Measurements from ENCODE around the gene TFAP2E.
"Not testable (repeated sequence)": the region's sequence is repeated elsewhere in the genome, so short reads cannot be mapped to it uniquely, and the experiment has no call there.

Gene TFAP2E

DNA sequence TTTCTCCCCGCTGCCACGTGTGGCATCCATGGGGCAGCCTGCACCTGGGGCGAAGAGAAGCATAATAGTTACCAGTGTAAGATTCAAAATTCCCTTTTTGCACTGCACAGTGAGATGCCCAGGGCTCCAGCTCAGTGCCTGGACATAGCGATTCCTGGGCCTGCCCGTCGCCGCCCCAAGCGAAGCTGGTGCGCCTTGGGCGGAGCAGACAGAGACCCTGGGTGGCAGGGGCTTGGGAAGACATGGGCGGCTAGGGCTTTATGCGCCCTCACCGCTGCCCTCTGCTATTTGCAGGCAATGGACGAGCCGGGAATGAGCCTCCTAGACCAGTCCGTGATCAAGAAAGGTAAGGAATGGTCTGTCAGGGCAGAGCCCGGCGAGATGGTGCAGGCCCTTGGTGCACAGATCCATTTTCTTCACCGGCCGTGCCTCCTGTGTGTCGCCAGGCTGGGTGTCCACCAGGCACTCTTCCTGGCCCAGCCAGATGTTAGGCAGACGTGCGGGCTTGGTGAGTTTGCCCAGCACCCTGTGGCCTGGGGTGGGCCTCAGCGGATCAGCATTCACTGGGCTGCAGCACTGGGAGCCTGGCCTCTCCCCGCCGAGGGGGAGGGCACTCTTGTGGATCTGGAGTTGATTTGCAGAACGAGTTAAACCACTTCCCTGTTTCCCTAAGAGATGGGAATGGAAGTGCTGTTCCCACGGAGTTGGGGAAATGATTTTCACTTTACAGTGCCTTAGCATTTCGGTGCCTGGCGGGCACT is 1.7 kb downstream of the TFAP2E start:
- DNase-seq: no peak

DNA sequence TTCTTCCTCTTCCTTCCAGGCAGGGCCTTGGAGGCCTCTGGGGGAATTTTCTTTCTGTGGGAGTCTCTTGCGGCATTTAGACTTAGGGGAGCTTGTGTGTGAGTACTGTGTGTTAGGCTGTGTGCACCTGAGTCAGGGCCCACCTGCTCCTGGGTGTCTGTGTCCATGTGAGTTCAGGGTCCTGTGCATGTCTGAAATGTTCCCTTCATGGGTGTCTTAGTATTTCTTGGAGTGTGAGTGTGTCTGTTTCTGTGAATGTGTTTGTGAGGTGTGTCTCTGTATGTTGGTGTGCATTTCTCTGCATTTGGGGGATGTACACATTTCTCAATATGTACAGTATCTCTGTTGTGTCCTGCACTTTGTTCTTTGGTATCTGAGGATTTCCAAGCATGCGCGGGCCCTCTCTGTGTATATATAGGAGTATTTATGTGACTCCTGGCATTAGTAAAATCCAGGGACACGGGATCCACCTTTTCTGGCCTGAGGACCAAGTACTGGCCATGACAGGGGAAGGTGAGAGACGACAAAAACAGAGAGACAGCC is 2.4 kb downstream of the TFAP2E start:
- no peak for DNase-seq

DNA sequence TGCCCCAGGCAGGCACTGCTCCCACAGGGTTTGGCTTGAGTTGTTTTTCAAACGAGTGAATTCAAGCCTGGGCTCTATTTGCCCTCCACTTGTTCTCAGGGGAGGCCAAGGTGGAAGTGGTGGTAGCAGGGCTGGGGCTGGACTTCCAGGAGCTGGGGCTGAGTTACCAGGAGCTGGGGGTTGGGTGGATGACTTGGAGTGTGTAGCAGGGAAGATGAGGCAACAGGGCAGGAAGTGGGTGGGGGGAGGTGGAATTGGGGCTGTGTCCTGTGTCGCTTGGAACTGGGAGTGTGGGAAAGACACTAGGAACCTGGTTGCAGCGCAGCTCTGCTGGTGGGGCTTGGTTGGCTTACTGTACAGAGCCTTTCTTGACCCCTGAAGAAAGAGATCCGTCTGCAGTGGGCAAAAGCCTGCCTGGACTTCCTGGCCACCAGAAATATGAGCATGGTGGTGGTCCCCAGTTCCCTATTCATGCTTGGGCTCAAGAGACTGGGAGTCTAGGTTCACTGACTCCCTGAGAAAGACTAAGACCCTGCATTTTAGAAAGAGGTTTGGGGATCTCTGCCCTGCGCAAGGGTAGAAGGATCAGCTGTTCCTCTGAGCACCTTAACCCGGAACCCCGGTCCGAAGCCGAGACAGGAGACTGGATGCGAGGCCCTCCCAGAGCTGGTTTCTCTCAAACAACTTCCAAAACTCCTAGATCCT is 3.1 kb downstream of the TFAP2E start:
- no peak for DNase-seq

DNA sequence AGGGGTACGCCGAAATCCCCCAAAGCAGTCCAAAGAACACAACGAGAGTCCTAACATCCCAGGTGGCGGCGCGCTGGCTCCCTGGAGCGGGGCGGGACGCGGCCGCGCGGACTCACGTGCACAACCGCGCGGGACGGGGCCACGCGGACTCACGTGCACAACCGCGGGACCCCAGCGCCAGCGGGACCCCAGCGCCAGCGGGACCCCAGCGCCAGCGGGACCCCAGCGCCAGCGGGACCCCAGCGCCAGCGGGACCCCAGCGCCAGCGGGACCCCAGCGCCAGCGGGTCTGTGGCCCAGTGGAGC is 3.6 kb downstream of the TFAP2E start:
- DNase-seq: not testable (repeated sequence)

DNA sequence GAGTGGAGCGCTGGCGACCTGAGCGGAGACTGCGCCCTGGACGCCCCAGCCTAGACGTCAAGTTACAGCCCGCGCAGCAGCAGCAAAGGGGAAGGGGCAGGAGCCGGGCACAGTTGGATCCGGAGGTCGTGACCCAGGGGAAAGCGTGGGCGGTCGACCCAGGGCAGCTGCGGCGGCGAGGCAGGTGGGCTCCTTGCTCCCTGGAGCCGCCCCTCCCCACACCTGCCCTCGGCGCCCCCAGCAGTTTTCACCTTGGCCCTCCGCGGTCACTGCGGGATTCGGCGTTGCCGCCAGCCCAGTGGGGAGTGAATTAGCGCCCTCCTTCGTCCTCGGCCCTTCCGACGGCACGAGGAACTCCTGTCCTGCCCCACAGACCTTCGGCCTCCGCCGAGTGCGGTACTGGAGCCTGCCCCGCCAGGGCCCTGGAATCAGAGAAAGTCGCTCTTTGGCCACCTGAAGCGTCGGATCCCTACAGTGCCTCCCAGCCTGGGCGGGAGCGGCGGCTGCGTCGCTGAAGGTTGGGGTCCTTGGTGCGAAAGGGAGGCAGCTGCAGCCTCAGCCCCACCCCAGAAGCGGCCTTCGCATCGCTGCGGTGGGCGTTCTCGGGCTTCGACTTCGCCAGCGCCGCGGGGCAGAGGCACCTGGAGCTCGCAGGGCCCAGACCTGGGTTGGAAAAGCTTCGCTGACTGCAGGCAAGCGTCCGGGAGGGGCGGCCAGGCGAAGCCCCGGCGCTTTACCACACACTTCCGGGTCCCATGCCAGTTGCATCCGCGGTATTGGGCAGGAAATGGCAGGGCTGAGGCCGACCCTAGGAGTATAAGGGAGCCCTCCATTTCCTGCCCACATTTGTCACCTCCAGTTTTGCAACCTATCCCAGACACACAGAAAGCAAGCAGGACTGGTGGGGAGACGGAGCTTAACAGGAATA is 4.2 kb downstream of the TFAP2E start:
- DNase-seq: no peak

DNA sequence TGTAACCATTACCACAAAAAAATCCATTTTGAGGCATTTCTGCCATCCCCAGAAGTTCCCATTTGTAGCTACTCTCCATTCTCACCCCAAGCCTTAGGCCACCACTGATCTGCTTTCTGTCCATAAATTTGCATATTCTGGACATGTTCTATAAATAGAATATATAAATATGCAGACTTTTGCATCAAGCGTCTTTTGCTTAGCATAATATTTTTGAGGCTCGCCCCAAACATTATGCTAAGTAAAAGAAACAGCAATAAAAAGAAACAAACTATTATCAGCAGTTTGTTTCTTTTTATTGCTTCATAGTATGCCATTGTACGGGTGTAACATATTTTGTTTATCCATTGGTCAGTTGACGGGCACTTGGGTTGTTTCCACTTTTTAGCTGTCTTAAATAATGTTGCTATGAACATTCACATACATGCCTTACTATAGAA is 7.9 kb downstream of the TFAP2E start:
- no peak for DNase-seq

DNA sequence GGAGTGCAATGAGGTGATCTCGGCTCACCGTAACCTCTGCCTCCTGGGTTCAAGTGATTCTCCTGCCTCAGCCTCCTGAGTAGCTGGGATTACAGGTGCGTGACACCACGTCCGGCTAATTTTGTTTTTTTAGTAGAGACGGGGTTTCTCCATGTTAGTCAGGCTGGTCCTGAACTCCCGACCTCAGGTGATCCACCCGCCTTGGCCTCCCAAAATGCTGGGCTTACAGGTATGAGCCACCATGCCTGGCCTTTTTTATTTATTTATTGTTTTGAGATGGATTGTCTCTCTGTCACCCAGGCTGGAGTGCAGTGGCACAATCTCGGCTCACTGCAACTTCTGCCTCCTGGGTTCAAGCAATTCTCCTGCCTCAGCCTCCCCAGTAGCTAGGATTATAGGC is 8.5 kb downstream of the TFAP2E start:
- not testable (repeated sequence) for DNase-seq

DNA sequence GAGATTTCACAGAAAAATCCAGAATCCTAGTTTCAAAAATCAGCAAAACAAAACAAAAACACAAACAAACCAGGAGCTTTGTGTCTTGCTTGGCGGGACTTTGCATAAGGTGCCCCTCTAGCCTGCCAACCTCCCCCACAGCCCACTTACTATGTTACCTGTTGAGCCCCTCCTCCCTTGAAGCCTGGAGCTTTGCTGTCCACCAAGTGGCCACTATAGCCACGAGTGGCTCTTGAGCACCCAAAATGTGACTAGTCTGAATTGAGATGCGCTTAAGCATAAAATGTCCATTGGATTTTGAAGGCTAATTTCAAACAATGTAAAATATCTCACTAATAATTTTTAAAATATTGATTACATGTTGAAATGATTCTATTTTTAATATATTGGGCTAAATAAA is 12.2 kb downstream of the TFAP2E start:
- no peak for DNase-seq

DNA sequence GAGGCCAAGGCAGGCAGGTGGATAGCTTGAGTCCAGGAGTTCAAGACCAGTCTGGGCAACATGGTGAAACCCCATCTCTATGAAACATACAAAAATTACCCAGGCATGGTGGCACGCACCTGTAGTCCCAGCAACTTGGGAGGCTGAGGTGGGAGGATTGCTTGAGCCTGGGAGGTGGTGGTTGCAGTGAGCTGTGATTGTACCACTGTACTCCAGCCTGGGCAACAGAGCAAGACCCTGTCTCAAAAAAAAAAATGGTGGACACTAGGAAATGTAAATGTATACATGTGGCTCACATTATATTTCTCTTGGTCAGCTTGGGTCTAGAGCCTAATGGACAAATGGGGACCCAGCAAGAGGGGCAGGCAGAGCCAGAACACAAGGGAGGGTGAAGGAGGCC is 12.7 kb downstream of the TFAP2E start:
- not testable (repeated sequence) for DNase-seq

DNA sequence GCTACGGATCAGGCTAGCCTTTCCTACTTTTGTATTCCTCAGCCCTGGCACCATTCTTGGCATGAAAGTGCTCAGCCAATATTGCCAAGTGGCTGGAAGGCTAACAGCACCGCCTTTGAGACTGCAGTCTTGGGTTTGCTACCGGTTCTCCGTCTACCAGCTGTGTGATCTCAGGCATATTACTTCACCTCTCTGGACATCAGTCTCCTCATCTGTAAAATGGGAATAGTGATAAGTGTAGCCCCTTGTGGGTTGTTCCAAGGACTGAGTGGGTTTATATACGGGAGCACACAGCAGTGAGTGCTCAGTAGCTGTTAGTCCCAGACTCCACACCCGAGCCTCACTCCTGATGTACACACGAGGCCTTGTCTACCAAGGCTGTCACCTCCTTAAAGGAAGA is 13.7 kb downstream of the TFAP2E start:
- no peak for DNase-seq

DNA sequence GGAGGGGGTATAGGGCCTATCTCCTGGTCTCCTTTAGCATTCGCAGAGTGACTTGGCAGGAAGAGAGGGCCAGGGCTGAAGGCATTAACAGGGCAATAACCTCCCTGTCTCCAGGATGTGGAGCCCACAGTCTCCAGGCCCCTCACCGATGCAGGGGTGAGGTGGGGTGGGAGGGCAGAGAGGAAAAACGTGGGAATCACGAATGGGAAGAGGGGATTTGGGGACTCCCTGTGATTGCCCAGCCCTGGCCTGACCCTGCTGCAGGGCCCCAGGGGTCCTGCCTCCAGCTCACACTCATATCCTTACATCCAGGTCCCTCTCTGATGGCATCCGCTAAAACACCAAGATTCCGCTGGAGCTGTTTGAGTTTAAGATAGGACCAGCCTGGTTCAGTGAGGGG is 14.6 kb downstream of the TFAP2E start:
- DNase-seq: no peak

DNA sequence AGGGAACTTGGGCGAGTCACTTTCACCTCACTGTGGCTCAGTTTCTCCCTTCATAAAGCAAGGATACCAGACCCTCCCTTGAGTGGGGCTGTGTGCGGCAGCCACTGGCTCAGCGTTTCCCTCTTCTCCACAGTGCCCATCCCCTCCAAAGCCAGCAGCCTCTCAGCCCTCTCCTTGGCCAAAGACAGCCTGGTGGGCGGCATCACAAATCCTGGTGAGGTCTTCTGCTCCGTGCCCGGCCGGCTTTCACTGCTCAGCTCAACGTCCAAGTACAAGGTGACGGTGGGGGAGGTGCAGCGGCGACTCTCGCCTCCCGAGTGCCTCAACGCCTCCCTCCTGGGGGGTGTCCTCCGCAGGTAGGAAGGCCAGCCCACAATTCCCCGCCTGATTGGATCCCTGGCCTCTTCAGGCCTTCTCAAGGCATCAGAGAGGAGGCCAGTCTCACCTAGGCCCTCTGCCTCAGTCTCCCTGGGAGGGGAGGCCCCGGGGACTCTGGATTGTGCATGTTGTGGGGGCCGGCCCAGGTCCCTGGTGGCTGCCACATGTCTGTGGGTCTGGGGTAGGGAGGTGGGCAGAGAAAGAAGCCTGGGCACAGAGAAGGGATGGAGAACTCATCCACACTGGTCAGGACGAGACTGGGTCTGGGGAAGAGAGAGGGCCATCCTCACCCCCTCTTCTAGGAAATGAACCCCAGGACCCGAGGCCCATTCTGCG is 15.2 kb downstream of the TFAP2E start:
- DNase-seq: no peak

DNA sequence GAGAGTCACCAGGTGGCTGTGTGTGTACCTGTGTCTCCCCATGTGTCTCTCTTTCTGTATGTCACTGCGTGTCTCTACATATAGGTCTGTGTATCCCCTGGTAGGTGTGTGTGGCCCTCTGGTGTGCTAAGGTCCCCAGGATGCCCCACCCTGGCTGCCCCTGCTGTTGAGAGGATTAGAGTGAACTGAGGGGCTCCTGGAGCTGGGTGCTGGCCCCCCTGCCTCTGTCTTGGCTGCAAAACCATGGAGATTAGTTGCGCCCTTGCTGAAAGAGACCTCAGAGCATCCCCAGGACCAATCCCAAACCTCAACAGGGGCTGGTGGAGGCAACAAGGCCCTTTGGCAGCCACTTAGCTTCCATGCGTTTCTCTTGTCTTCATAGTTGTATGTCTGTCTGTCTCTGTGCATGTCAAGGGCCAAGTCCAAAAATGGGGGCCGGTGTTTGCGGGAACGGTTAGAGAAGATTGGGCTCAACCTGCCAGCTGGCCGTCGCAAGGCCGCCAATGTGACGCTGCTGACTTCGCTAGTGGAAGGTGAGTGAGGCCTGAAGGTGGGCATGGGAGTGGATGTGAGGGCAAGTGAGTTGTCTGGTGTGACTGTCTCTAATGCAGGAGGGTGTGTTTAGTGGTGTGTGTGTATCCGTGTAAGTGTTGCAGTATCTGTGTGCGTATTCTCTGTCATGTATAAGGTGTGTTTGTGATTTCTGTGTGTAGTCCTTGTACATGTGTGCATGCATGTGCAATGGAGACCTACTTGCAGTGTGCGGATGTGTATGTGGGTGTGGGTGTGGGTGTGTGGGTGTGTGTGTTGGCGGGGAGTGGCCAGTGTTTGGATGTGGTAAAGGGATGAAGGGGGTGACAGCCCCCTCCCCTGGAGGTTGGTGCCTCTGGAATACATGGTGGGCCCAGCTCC is 16.7 kb downstream of the TFAP2E start:
- DNase-seq: no peak

DNA sequence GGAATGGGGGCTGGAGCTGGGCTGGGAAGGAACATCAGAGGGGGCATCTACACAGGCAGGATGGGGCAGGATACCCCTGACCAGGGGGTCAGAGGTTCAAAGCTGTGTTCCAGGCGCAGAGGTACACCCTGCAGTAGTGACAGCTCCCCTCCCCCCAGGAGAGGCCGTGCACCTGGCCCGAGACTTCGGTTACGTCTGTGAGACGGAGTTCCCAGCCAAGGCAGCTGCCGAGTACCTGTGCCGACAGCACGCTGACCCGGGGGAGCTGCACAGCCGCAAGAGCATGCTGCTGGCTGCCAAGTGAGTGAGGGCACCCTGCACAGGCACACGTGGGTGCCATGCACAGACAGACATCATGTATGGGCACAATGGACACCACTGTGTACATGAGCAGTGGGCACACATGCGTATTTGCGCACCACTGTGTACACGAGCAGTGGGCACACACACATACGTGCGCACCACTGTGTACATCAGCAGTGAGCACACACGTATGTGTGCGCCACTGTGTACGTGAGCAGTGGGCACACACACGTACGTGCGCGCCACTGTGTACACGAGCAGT is 17.4 kb downstream of the TFAP2E start:
- DNase-seq: no peak

DNA sequence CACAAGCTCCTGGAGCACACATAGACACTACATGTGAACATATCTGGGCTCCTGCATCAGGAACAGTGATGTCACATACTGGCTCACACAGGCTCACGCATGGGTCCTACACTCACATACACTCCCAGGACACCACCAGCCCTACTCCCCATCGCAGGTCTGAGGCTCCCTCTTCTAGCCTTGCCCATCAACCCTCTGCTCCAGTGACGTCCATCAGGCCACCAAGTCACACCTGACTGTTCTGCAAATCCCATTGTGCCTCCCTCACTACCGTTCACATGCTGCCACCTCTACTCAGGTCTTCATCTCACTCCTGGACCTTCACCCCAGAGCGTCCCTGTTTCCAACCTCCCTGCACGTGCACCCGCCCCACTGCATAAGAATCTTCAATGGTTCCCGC is 18.1 kb downstream of the TFAP2E start:
- DNase-seq: no peak

DNA sequence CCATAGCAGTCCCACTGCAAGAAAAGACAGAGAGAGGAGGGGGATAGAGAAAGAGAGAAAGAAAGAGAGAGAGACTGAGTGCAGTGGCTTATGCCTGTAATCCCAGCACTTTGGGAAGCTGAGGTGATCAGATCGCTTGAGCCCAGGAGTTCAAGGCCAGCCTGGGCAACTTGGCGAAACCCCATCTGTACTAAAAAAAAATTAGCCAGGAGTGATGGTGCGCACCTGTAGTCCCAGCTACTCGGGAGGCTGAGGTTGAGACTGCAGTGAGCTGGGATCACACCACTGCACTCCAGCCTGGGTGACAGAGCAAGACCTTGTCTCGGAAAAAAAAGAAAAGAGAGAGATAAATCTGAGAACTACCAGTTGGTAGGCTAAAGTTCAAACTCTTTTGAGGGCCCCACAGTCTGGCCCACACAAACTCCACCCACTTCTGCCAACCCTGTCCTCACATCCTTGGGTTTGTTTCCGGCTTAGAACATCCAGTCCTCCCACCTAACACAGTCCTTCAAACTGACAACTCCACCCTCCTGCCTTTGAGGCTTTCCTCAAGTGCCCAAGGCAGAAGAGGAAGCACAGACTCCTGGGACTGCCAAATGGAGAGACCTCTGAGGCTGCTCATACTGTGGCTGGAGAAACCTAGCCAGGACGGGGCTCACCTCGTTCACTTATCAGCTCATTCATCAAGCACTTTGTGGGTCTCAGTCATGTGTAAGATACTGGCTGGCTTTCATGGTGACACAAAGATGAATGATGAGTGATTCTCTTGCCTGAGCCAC is 20.1 kb downstream of the TFAP2E start:
- DNase-seq: no peak

DNA sequence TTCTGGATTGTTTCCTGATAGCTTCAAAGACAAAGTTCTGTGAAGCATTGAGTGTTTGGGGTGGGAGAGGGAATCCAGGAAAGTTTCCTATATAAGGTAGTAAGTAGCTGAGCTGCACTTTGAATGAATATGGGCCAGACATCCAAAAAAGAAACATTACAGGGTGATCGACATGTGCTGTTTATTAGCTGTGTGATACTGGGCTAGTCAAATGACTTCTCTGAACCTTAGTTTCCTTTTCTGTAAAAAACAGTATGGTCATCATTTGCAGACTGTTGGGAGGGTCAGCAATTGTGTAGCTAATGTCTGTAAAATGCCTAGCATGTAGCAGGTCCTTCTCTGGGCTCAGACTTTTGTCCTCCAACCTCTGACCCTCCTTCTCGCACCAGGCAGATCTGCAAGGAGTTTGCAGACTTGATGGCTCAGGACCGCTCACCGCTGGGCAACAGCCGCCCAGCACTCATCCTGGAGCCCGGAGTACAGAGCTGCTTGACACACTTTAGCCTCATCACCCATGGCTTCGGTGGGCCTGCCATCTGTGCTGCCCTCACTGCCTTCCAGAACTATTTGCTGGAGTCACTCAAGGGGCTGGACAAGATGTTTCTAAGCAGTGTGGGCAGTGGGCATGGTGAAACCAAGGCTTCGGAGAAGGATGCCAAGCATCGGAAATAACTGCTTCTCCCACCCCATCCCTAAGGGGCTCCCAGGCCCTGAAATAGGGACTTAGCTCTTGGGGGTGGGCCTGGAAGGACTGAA is 21.1 kb downstream of the TFAP2E start:
- no peak for DNase-seq

DNA sequence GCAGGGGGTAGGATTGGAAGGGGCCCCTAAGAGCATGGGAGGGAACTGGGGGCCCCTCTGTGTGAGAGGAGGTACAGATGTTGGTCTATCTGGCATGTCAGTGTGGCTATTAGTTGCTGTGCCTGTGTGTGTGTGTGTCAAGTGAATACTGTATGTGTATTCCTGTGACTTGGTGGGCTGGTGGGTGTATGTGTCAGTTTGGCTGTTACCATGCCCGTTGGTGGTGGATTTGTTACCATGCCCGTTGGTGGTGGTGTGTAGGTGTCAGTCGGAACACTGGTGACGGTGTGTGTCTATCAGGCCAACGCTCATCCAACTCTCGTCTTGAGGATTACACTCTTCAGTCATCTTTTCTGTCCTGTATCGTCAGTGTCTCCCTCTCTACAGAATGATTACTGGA is 22.6 kb downstream of the TFAP2E start:
- DNase-seq: no peak

DNA sequence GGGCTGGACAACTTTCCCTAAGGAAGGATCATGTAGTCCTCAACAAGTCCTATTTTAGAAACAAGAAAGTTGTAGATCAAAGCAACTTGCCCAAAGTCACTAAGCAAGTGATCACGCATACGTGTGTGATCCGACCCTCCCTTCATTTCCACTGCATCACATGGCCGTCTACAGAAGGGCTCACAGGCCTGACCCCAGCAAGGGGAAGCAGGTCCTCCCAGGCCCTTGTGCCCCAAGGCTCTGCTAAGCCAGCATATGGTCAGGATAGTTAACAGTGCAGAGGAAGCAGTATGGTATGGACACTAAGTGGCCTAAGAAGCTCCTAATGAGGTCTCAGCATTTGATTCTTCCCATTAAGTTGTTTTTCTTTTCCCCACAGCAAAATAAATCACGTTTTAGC is 24.8 kb downstream of the TFAP2E start:
- no peak for DNase-seq

DNA sequence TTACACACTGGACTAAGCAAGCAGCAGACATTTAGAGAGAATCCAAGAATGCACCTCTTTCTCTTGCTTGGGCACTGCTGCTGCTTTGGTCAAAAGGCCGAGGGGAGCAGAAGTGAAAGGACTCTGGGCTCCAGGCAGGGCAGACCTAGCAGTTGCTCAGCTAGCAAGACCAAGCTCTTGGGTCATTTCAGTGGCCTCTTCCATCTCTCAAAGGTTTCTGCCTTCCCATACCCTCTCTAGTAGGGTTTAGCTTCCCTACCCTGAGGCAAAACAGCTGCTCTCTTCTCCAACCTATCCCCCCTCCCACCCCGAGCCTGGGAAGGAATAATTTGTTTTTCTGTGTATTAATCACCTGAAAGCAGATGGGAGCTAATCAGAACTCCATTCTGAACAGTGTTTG is 25.8 kb downstream of the TFAP2E start:
- no peak for DNase-seq
